H9 (cell line): Measurements from ENCODE around the gene ZNF654. TPM values are rescaled to one million over a fixed set of nuclear protein-coding genes. Genes with fewer than 3 reads are reported as not detected.

ENCODE experiments used
- DNase-seq: peaks from one replicate; pipeline ENCODE4 v3.0.0-alpha.2; 2017
- H2AFZ ChIP-seq: one replicate; pipeline ENCODE4 v1.6.1; 2013; ENCODE audit warnings: mild to moderate bottlenecking, low read length, control low read depth, moderate library complexity
- H2AK5ac ChIP-seq: 2 replicates; pipeline ENCODE4 v1.6.1; 2013; ENCODE audit warnings: low read length, control low read depth, mixed read lengths; ENCODE audit not compliant: insufficient read length
- H2BK120ac ChIP-seq: one replicate; pipeline ENCODE4 v1.6.1; 2013; ENCODE audit warnings: low read depth, mild to moderate bottlenecking, low read length, control low read depth, inconsistent platforms; ENCODE audit not compliant: poor library complexity, severe bottlenecking
- H2BK12ac ChIP-seq: 2 replicates; pipeline ENCODE4 v1.6.1; 2013; ENCODE audit warnings: low read length, control low read depth, mixed read lengths, low read depth; ENCODE audit not compliant: insufficient read length
- H2BK15ac ChIP-seq: 2 replicates; pipeline ENCODE4 v1.6.1; 2013; ENCODE audit warnings: low read depth, low read length, control low read depth
- H2BK20ac ChIP-seq: one replicate; pipeline ENCODE4 v1.6.1; 2013; ENCODE audit warnings: low read depth, mild to moderate bottlenecking, low read length, control low read depth, inconsistent platforms; ENCODE audit not compliant: poor library complexity, severe bottlenecking
- H2BK5ac ChIP-seq: 2 replicates; pipeline ENCODE4 v1.6.1; 2013; ENCODE audit warnings: low read length, control low read depth, mixed read lengths; ENCODE audit not compliant: insufficient read length
- H3K14ac ChIP-seq: 2 replicates; pipeline ENCODE4 v1.6.1; 2013; ENCODE audit warnings: low read length, control low read depth; ENCODE audit not compliant: insufficient read depth
- H3K18ac ChIP-seq: 2 replicates; pipeline ENCODE4 v1.6.1; 2013; ENCODE audit warnings: low read depth, mild to moderate bottlenecking, mixed read lengths, low read length, control low read depth; ENCODE audit not compliant: insufficient read length
- H3K23ac ChIP-seq: 2 replicates; pipeline ENCODE4 v1.6.1; 2013; ENCODE audit warnings: low read length, control low read depth, mixed read lengths, low read depth; ENCODE audit not compliant: insufficient read length
- H3K23me2 ChIP-seq: 2 replicates; pipeline ENCODE4 v1.6.1; 2013; ENCODE audit warnings: low read depth, mild to moderate bottlenecking, mixed read lengths, low read length, control low read depth; ENCODE audit not compliant: insufficient read length, poor library complexity, severe bottlenecking
- H3K27ac ChIP-seq: 2 replicates; pipeline ENCODE4 v1.5.1; 2013; ENCODE audit warnings: low read length, control low read depth, mixed read lengths, low read depth; ENCODE audit not compliant: insufficient read length
- H3K27me3 ChIP-seq: 2 replicates; pipeline ENCODE4 v1.6.1; 2013; ENCODE audit warnings: low read length, control low read depth, inconsistent platforms; ENCODE audit not compliant: insufficient read depth
- H3K4ac ChIP-seq: 2 replicates; pipeline ENCODE4 v1.6.1; 2013; ENCODE audit warnings: low read depth, mild to moderate bottlenecking, control low read depth, inconsistent platforms, low read length, moderate library complexity
- H3K4me1 ChIP-seq: 2 replicates; pipeline ENCODE4 v1.6.1; 2013; ENCODE audit warnings: low read length, control low read depth, inconsistent platforms; ENCODE audit not compliant: insufficient read depth
- H3K4me2 ChIP-seq: 2 replicates; pipeline ENCODE4 v1.6.1; 2013; ENCODE audit warnings: low read length, control low read depth, mixed read lengths; ENCODE audit not compliant: insufficient read length, insufficient read depth
- H3K56ac ChIP-seq: 2 replicates; pipeline ENCODE4 v1.6.1; 2013; ENCODE audit warnings: low read depth, mild to moderate bottlenecking, mixed read lengths, low read length, control low read depth; ENCODE audit not compliant: insufficient read length
- H3K79me1 ChIP-seq: 2 replicates; pipeline ENCODE4 v1.6.1; 2013; ENCODE audit warnings: low read depth, mild to moderate bottlenecking, moderate library complexity, low read length, control low read depth, inconsistent platforms; ENCODE audit not compliant: insufficient read depth, poor library complexity, severe bottlenecking
- H3K79me2 ChIP-seq: 2 replicates; pipeline ENCODE4 v1.6.1; 2013; ENCODE audit warnings: low read length, control low read depth, inconsistent platforms; ENCODE audit not compliant: insufficient read depth
- H3K9ac ChIP-seq: 2 replicates; pipeline ENCODE4 v1.6.1; 2013; ENCODE audit warnings: low read length, control low read depth, mixed read lengths; ENCODE audit not compliant: insufficient read length; ENCODE audit errors: extremely low read depth
- H3K9me3 ChIP-seq: one replicate; pipeline ENCODE4 v1.6.1; 2013; ENCODE audit warnings: low read depth, low read length, inconsistent platforms; ENCODE audit not compliant: control insufficient read depth
- H3T11ph ChIP-seq: one replicate; pipeline ENCODE4 v1.6.1; 2013; ENCODE audit warnings: mild to moderate bottlenecking, low read length, control low read depth, inconsistent platforms
- H4K20me1 ChIP-seq: one replicate; pipeline ENCODE4 v1.6.1; 2013; ENCODE audit not compliant: control insufficient read depth, insufficient read length, insufficient read depth
- H4K5ac ChIP-seq: 2 replicates; pipeline ENCODE4 v1.6.1; 2013; ENCODE audit warnings: low read depth, mild to moderate bottlenecking, mixed read lengths, low read length, control low read depth; ENCODE audit not compliant: insufficient read length
- H4K8ac ChIP-seq: replicated peaks from 2 replicates; pipeline ENCODE4 v1.6.1; 2013; ENCODE audit warnings: low read length, control low read depth, mixed read lengths, low read depth; ENCODE audit not compliant: insufficient read length
- H4K91ac ChIP-seq: 2 replicates; pipeline ENCODE4 v1.6.1; 2013; ENCODE audit warnings: low read depth, mild to moderate bottlenecking, moderate library complexity, mixed read lengths, low read length, control low read depth; ENCODE audit not compliant: insufficient read length
- H3K27ac Mint-ChIP-seq, 3 experiments: 2 replicates in 2 of 3; 3 replicates in 1 of 3; pipeline ENCODE4 v1.8.0; 2020 to 2021; ENCODE audit warnings: mixed read lengths in 3 of 3, mild to moderate bottlenecking in 1 of 3, moderate library complexity in 1 of 3
- H3K27me3 Mint-ChIP-seq: 2 replicates; pipeline ENCODE4 v1.8.0; 2021; ENCODE audit warnings: low read depth, mild to moderate bottlenecking, moderate library complexity, mixed read lengths
- H3K36me3 Mint-ChIP-seq, 3 experiments: 2 replicates in 2 of 3; 3 replicates in 1 of 3; pipeline ENCODE4 v1.8.0; 2020 to 2021; ENCODE audit warnings: low read depth in 3 of 3, mixed read lengths in 3 of 3; ENCODE audit not compliant: insufficient read depth in 1 of 3
- H3K4me1 Mint-ChIP-seq, 2 experiments: 2 replicates each; pipeline ENCODE4 v1.8.0; 2020; ENCODE audit warnings: mixed read lengths in 2 of 2
- H3K4me3 Mint-ChIP-seq, 2 experiments: 2 replicates in 1 of 2; 3 replicates in 1 of 2; pipeline ENCODE4 v1.8.0; 2020 to 2021; ENCODE audit warnings: mild to moderate bottlenecking in 2 of 2, mixed read lengths in 2 of 2, moderate library complexity in 1 of 2
- H3K9me3 Mint-ChIP-seq, 2 experiments: 2 replicates in 1 of 2; 3 replicates in 1 of 2; pipeline ENCODE4 v1.8.0; 2020; ENCODE audit warnings: mild to moderate bottlenecking in 2 of 2, mixed read lengths in 2 of 2, moderate library complexity in 1 of 2
- WGBS: extraction: QIAGEN DNeasy Blood & Tissue Kit; methylation state at CpG from one replicate; pipeline ENCODE4 v1.1.7; 2013; ENCODE audit warnings: missing lambda C conversion rate, low lambda C conversion rate, mixed read lengths; ENCODE audit not compliant: insufficient read length; ENCODE audit errors: extremely low coverage; 5-methylcytosine and 5-hydroxymethylcytosine counted together
- total RNA-seq: library from RNA; stranded (reverse); gene quantifications from 2 replicates; pipeline ENCODE4 v1.2.1, GENCODE V29; 2021
- TF ChIP-seq, protein P1 (sequence below): fragments of 200-600 bp; sonication (generic); conservative IDR thresholded peaks from 3 replicates; pipeline ENCODE4 v1.8.0; 2021; ENCODE audit warnings: antibody characterized with exemption, mild to moderate bottlenecking

The ZNF654 gene
- total RNA-seq, 1 experiment from 2014 or later, result 8.7 TPM

DNA sequence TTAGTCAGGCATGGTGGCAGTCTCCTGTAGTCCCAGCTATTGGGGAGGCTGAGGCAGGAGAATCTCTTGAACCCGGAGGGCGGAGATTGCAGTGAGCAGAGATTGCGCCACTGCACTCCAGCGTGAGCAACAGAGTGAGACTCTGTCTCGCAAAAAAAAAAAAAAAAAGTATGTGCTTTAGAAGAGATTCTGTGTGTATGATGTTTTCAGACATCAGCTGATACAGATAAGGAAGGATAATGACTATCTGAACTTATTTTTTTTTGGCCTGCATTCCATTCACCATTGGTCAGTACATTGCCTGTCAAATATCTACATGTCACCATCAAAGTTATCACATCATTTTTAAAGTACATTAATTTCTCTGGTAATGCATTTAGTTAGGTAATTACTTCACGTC, 108.1 kb downstream of the ZNF654 start:
- H3K23me2 ChIP-seq, result no peaks in the 10 kb centered on the region
- H3K56ac ChIP-seq, result no peak overlapping the region
- Mint-ChIP-seq H3K9me3 (peaks cover 0 to 5% of the 10 kb centered on the region in 2 experiments; a peak in 2 of 5 replicates), H3K4me3 (no peak overlapping the region), H3K36me3 (peaks cover 6 to 30% (median 15%) of the 10 kb centered on the region in 3 experiments; a peak in 5 of 7 replicates), H3K27ac (no peak overlapping the region), H3K4me1 (peaks cover 1 to 3% of the 10 kb centered on the region in 2 experiments; a peak in 2 of 4 replicates), H3K27me3 (no peaks in the 10 kb centered on the region)
- DNase-seq, result no peak
- no peak overlapping the region for H3K27ac ChIP-seq
- no peaks in the 10 kb centered on the region for H3K79me1 ChIP-seq
- no peak overlapping the region for H4K5ac ChIP-seq
- H3K14ac ChIP-seq, result no peak overlapping the region
- H3K9ac ChIP-seq, result no peak overlapping the region
- no peak overlapping the region for H4K91ac ChIP-seq
- no peak overlapping the region for H2AK5ac ChIP-seq
- no peak overlapping the region for H2BK120ac ChIP-seq
- H3K4me2 ChIP-seq, result no peak overlapping the region
- H3K9me3 ChIP-seq, result no peaks in the 10 kb centered on the region
- H4K8ac ChIP-seq, result no peak overlapping the region
- H3K18ac ChIP-seq, result no peak overlapping the region
- H2AFZ ChIP-seq, result no peak overlapping the region
- no peak overlapping the region for H3K4ac ChIP-seq
- no peak overlapping the region for H3T11ph ChIP-seq
- TF ChIP-seq, protein P1, sequence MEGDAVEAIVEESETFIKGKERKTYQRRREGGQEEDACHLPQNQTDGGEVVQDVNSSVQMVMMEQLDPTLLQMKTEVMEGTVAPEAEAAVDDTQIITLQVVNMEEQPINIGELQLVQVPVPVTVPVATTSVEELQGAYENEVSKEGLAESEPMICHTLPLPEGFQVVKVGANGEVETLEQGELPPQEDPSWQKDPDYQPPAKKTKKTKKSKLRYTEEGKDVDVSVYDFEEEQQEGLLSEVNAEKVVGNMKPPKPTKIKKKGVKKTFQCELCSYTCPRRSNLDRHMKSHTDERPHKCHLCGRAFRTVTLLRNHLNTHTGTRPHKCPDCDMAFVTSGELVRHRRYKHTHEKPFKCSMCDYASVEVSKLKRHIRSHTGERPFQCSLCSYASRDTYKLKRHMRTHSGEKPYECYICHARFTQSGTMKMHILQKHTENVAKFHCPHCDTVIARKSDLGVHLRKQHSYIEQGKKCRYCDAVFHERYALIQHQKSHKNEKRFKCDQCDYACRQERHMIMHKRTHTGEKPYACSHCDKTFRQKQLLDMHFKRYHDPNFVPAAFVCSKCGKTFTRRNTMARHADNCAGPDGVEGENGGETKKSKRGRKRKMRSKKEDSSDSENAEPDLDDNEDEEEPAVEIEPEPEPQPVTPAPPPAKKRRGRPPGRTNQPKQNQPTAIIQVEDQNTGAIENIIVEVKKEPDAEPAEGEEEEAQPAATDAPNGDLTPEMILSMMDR, result no peak
- no CpG with 5 or more reads among the region's 6 CpGs for WGBS
- H3K23ac ChIP-seq, result no peak overlapping the region
- no peak overlapping the region for H2BK20ac ChIP-seq
- no peak overlapping the region for H2BK15ac ChIP-seq
- H3K79me2 ChIP-seq, result no peaks in the 10 kb centered on the region
- no peak overlapping the region for H2BK12ac ChIP-seq
- H2BK5ac ChIP-seq, result no peak overlapping the region
- no peaks in the 10 kb centered on the region for H3K27me3 ChIP-seq
- no peaks in the 10 kb centered on the region for H4K20me1 ChIP-seq
- no peaks in the 10 kb centered on the region for H3K4me1 ChIP-seq
